Glutamatergic neuron (in vitro differentiated cells): ENCODE measurements around the gene AUTS2. TPM values are rescaled to one million over a fixed set of nuclear protein-coding genes. Genes with fewer than 3 reads are reported as not detected.
A peak's percentile ranks its signal among the peaks of the same experiment; 100 is the strongest.

Source experiments
- DNase-seq: peaks from one replicate; pipeline ENCODE4 v3.0.0; 2022
- H3K27ac Mint-ChIP-seq: one replicate; pipeline ENCODE4 v1.8.0; 2020; ENCODE audit warnings: mild to moderate bottlenecking, mixed read lengths, inconsistent platforms; ENCODE audit not compliant: unreplicated experiment
- H3K27me3 Mint-ChIP-seq: one replicate; pipeline ENCODE4 v1.8.0; 2020; ENCODE audit warnings: mild to moderate bottlenecking, moderate library complexity, mixed read lengths, inconsistent platforms; ENCODE audit not compliant: unreplicated experiment
- H3K36me3 Mint-ChIP-seq: one replicate; pipeline ENCODE4 v1.8.0; 2020; ENCODE audit warnings: mild to moderate bottlenecking, mixed read lengths, inconsistent platforms; ENCODE audit not compliant: unreplicated experiment
- H3K4me1 Mint-ChIP-seq: one replicate; pipeline ENCODE4 v1.8.0; 2020; ENCODE audit warnings: mild to moderate bottlenecking, low read depth, mixed read lengths, inconsistent platforms; ENCODE audit not compliant: unreplicated experiment
- H3K4me3 Mint-ChIP-seq: one replicate; pipeline ENCODE4 v1.8.0; 2020; ENCODE audit warnings: mild to moderate bottlenecking, mixed read lengths, inconsistent platforms; ENCODE audit not compliant: unreplicated experiment
- H3K9me3 Mint-ChIP-seq: one replicate; pipeline ENCODE4 v1.8.0; 2020; ENCODE audit warnings: mild to moderate bottlenecking, moderate library complexity, mixed read lengths, inconsistent platforms; ENCODE audit not compliant: unreplicated experiment
- CTCF ChIP-seq: fragments of 200-600 bp; sonication (generic); IDR thresholded peaks from one replicate; pipeline ENCODE4 v1.5.0; 2021; ENCODE audit not compliant: partially characterized antibody, unreplicated experiment
- total RNA-seq: library from RNA; stranded (reverse); fragmentation: NEBNext Ultra II Directional; extraction: Animal tissue kit (Norgen Biotek cat#: 25700); gene quantifications from one replicate; pipeline ENCODE4 v1.2.1, GENCODE V29; 2021; ENCODE audit not compliant: unreplicated experiment

Gene AUTS2
- total RNA-seq, 1 donor from 2014 or later, result 300 TPM

- Mint-ChIP-seq H3K27ac (no peak overlapping the region), H3K27me3 (peaks cover under 1% of the 10 kb centered on the region), H3K9me3 (peaks cover 7% of the 10 kb centered on the region), H3K4me3 (no peak overlapping the region), H3K4me1 (peaks cover 10% of the 10 kb centered on the region), H3K36me3 (peaks cover 15% of the 10 kb centered on the region)
- TF ChIP-seq CTCF, result no peak
- DNase-seq, result no peak
These were observed 1010.0 kb downstream of the AUTS2 start for GRCh38 chr7:70608229-70608628.

DNA sequence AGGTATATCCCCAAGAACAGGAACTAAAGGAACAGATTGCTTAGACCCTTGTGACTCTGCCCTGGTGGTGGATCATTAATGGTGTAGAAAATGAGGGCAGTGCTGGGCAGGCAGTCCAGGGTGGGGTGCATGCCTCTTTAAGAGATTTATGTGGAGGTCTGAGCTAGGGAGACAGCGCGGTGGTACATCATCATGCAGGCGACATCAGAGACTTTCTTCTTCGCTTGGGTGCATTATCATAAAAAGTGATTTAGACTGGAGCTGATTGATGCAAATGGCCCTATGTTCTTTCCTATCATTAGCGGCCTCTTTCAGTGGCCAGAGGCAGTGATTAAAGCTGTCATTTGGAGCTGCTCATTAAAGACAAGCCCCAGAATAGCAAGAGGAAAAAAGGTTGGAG lies 1014.5 kb downstream of the AUTS2 start:
- no peak for DNase-seq
- peaks cover 19% of the 10 kb centered on the region for H3K9me3 Mint-ChIP-seq
- H3K4me3 Mint-ChIP-seq, result peak overlapping the region; percentile 80
- peaks cover 41% of the 10 kb centered on the region for H3K4me1 Mint-ChIP-seq
- H3K27me3 Mint-ChIP-seq, result peaks cover 9% of the 10 kb centered on the region
- no peak for TF ChIP-seq CTCF
- H3K36me3 Mint-ChIP-seq, result peaks cover 5% of the 10 kb centered on the region
- H3K27ac Mint-ChIP-seq, result peak overlapping the region; percentile 92

- H3K27ac Mint-ChIP-seq, result peak overlapping the region; percentile 93
- peak; percentile 94 for DNase-seq
- H3K4me3 Mint-ChIP-seq, result peak overlapping the region; percentile 71
- peaks cover 16% of the 10 kb centered on the region for H3K27me3 Mint-ChIP-seq
- peaks cover 25% of the 10 kb centered on the region for H3K9me3 Mint-ChIP-seq
- H3K4me1 Mint-ChIP-seq, result peaks cover 56% of the 10 kb centered on the region
- H3K36me3 Mint-ChIP-seq, result peaks cover 5% of the 10 kb centered on the region
- no peak for TF ChIP-seq CTCF
These were observed 1016.2 kb downstream of the AUTS2 start for GRCh38 chr7:70614237-70615045.

DNA sequence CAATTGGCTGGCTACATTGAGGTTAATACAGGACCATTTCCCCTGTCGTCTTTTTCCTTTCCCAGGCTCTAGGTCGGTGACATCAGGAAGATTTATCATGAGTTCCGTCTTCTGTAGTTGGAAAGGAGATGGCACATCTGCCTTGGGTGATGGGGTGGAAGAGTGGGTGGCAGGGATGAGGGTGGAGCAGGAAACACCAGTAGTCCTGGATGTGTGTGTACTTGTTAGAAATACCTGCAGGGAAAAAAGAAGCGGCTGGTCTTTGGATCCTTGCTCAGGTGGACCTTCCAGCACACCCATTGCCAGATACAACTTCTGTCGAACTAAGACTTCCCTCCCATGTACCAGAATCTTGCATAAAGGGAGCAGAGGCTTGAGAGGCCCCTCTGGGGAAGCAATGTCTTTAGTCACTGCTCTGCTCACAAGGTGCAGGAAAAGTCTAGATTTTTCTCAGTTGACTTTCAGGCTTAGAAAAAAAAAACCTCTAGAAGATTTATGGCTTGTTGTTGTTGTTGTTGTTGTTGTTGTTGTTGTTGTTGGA lies 1016.9 kb downstream of the AUTS2 start:
- no peak for TF ChIP-seq CTCF
- Mint-ChIP-seq H3K36me3 (peaks cover 5% of the 10 kb centered on the region), H3K27ac (peak overlapping the region; percentile 93), H3K27me3 (peaks cover 16% of the 10 kb centered on the region), H3K9me3 (peaks cover 24% of the 10 kb centered on the region), H3K4me3 (peak overlapping the region; percentile 68), H3K4me1 (peaks cover 62% of the 10 kb centered on the region)
- DNase-seq, result no peak

DNA sequence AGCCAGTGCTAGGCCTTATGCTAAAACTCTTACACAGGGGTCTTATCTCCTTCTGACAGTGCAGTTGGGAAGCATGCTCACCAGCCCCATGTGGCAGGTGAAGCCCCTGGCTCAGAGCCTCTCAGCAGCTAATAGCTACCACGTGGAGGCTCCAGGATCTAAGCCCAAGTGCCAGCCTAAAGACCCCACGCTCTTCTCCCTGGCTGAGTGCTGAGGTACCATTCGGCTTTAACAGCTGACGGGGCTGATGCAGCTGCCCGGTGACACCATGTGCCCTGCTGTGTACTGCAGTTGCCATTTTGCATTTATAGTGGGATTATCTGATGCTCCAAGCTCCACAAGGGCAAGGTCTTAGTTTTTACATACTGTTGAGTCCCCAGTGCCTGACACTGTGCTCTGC lies 1017.9 kb downstream of the AUTS2 start:
- H3K27ac Mint-ChIP-seq, result peak overlapping the region; percentile 87
- TF ChIP-seq CTCF, result no peak
- DNase-seq, result no peak
- H3K36me3 Mint-ChIP-seq, result peaks cover 5% of the 10 kb centered on the region
- H3K27me3 Mint-ChIP-seq, result peaks cover 16% of the 10 kb centered on the region
- peaks cover 21% of the 10 kb centered on the region for H3K9me3 Mint-ChIP-seq
- peak overlapping the region; percentile 71 for H3K4me3 Mint-ChIP-seq
- H3K4me1 Mint-ChIP-seq, result peaks cover 70% of the 10 kb centered on the region
